Measurements from ENCODE around the gene OPN1MW3. TPM values are rescaled to one million over a fixed set of nuclear protein-coding genes. Genes with fewer than 3 reads are reported as not detected.
"Not testable (repeated sequence)": the region's sequence is repeated elsewhere in the genome, so short reads cannot be mapped to it uniquely, and the experiment has no call there.

OPN1MW3 gene
- total RNA-seq (not detected), polyA plus RNA-seq (not detected)

- H3K4me3 ChIP-seq (ENCODE audit: low read length); POLR2A ChIA-PET; H3K27me3 Mint-ChIP-seq: not testable (repeated sequence)
Observed at GRCh38 chrX:154257282-154257681, at the start of gene OPN1MW3. OPN1MW3 (plus strand) TSS chrX:154257582; CDS start chrX:154257620, 38 bp downstream.

GRCh38 chrX:154209670-154210418 is 47.5 kb upstream of the OPN1MW3 start:
- H3K4me3 ChIP-seq (ENCODE audit: low read length); H3K27ac ChIP-seq (ENCODE audit: low read depth, low read length); H3K9me3 Mint-ChIP-seq; H3K4me1 Mint-ChIP-seq; H3K27me3 Mint-ChIP-seq; H3K9me3 ChIP-seq (ENCODE audit: low read length); H3K27me3 ChIP-seq (ENCODE audit: insufficient read depth, low read length, poor library complexity, severe bottlenecking); H3K36me3 Mint-ChIP-seq; CTCF ChIA-PET; DNase-seq; H3K36me3 ChIP-seq (ENCODE audit: insufficient read depth, low read length); H3K4me1 ChIP-seq (ENCODE audit: insufficient read depth, low read length): not testable (repeated sequence)
- Mint-ChIP-seq H3K4me3 (peak overlapping the region in 1 of 7 donors; percentile 48), H3K27ac (peak overlapping the region in 1 of 8 donors; percentile 63)
- POLR2A ChIA-PET = interaction anchor here (0.7 kb wide), 1 partner anchor 159 kb away, joined by 3 read pairs; no protein-coding TSS in a partner anchor

More at GRCh38 chrX:154257282-154257681, at the start of gene OPN1MW3:
- H3K9me3 ChIP-seq (ENCODE audit: low read length); H3K4me1 ChIP-seq (ENCODE audit: insufficient read depth, low read length); H3K36me3 Mint-ChIP-seq; H3K27ac ChIP-seq (ENCODE audit: low read depth, low read length); H3K4me1 Mint-ChIP-seq; H3K27ac Mint-ChIP-seq; H3K27me3 ChIP-seq (ENCODE audit: insufficient read depth, low read length, poor library complexity, severe bottlenecking); H3K4me3 Mint-ChIP-seq; DNase-seq; CTCF ChIA-PET; H3K36me3 ChIP-seq (ENCODE audit: insufficient read depth, low read length); H3K9me3 Mint-ChIP-seq: not testable (repeated sequence)

GRCh38 chrX:154211057-154211456 is 46.3 kb upstream of the OPN1MW3 start:
- peak overlapping the region in 3 of 8 donors; percentile 51 to 90 (median 87) for H3K27ac Mint-ChIP-seq
- CTCF ChIA-PET; H3K27me3 Mint-ChIP-seq; H3K27ac ChIP-seq (ENCODE audit: low read depth, low read length); H3K9me3 ChIP-seq (ENCODE audit: low read length); POLR2A ChIA-PET; H3K4me3 ChIP-seq (ENCODE audit: low read length); H3K27me3 ChIP-seq (ENCODE audit: insufficient read depth, low read length, poor library complexity, severe bottlenecking); DNase-seq; H3K36me3 ChIP-seq (ENCODE audit: insufficient read depth, low read length); H3K4me1 ChIP-seq (ENCODE audit: insufficient read depth, low read length); H3K36me3 Mint-ChIP-seq; H3K9me3 Mint-ChIP-seq; H3K4me3 Mint-ChIP-seq; H3K4me1 Mint-ChIP-seq: not testable (repeated sequence)

GRCh38 chrX:154211499-154211898 is 45.9 kb upstream of the OPN1MW3 start:
- CTCF ChIA-PET; DNase-seq; H3K9me3 Mint-ChIP-seq; H3K27ac ChIP-seq (ENCODE audit: low read depth, low read length); H3K36me3 ChIP-seq (ENCODE audit: insufficient read depth, low read length); H3K4me3 Mint-ChIP-seq; H3K4me3 ChIP-seq (ENCODE audit: low read length); H3K27me3 Mint-ChIP-seq; H3K9me3 ChIP-seq (ENCODE audit: low read length); POLR2A ChIA-PET; H3K27ac Mint-ChIP-seq; H3K27me3 ChIP-seq (ENCODE audit: insufficient read depth, low read length, poor library complexity, severe bottlenecking); H3K36me3 Mint-ChIP-seq; H3K4me1 Mint-ChIP-seq; H3K4me1 ChIP-seq (ENCODE audit: insufficient read depth, low read length): not testable (repeated sequence)

- H3K27me3 Mint-ChIP-seq; H3K27ac ChIP-seq (ENCODE audit: low read depth, low read length); H3K36me3 Mint-ChIP-seq; H3K4me3 Mint-ChIP-seq; H3K4me1 Mint-ChIP-seq; CTCF ChIA-PET; H3K27me3 ChIP-seq (ENCODE audit: insufficient read depth, low read length, poor library complexity, severe bottlenecking); H3K27ac Mint-ChIP-seq; POLR2A ChIA-PET; H3K36me3 ChIP-seq (ENCODE audit: insufficient read depth, low read length); DNase-seq; H3K4me3 ChIP-seq (ENCODE audit: low read length); H3K9me3 ChIP-seq (ENCODE audit: low read length); H3K9me3 Mint-ChIP-seq; H3K4me1 ChIP-seq (ENCODE audit: insufficient read depth, low read length): not testable (repeated sequence)
Observed at GRCh38 chrX:154219456-154219855, 37.9 kb upstream of the OPN1MW3 start, which contains the start of gene OPN1MW2. OPN1MW2 (plus strand) TSS chrX:154219756; CDS start chrX:154219816, 60 bp downstream.

GRCh38 chrX:154225292-154225691 is 32.1 kb upstream of the OPN1MW3 start:
- H3K36me3 Mint-ChIP-seq, CTCF ChIA-PET: not testable (repeated sequence)

GRCh38 chrX:154226706-154227105 is 30.7 kb upstream of the OPN1MW3 start:
- H3K27ac Mint-ChIP-seq; H3K36me3 Mint-ChIP-seq; H3K27ac ChIP-seq (ENCODE audit: low read depth, low read length); H3K4me3 ChIP-seq (ENCODE audit: low read length); H3K9me3 ChIP-seq (ENCODE audit: low read length); H3K4me3 Mint-ChIP-seq; DNase-seq; H3K4me1 ChIP-seq (ENCODE audit: insufficient read depth, low read length); H3K36me3 ChIP-seq (ENCODE audit: insufficient read depth, low read length); POLR2A ChIA-PET; H3K4me1 Mint-ChIP-seq; H3K27me3 ChIP-seq (ENCODE audit: insufficient read depth, low read length, poor library complexity, severe bottlenecking); H3K9me3 Mint-ChIP-seq; H3K27me3 Mint-ChIP-seq; CTCF ChIA-PET: not testable (repeated sequence)

More at GRCh38 chrX:154225292-154225691, 32.1 kb upstream of the OPN1MW3 start:
- H3K27ac Mint-ChIP-seq; H3K4me3 ChIP-seq (ENCODE audit: low read length); H3K9me3 ChIP-seq (ENCODE audit: low read length); H3K4me1 Mint-ChIP-seq; H3K9me3 Mint-ChIP-seq; POLR2A ChIA-PET; H3K27me3 Mint-ChIP-seq; DNase-seq; H3K27ac ChIP-seq (ENCODE audit: low read depth, low read length); H3K4me3 Mint-ChIP-seq; H3K4me1 ChIP-seq (ENCODE audit: insufficient read depth, low read length); H3K36me3 ChIP-seq (ENCODE audit: insufficient read depth, low read length); H3K27me3 ChIP-seq (ENCODE audit: insufficient read depth, low read length, poor library complexity, severe bottlenecking): not testable (repeated sequence)

- H3K9me3 ChIP-seq (ENCODE audit: low read length); H3K27ac ChIP-seq (ENCODE audit: low read depth, low read length); H3K4me3 ChIP-seq (ENCODE audit: low read length); H3K27me3 Mint-ChIP-seq; H3K36me3 Mint-ChIP-seq; H3K9me3 Mint-ChIP-seq; H3K4me1 Mint-ChIP-seq; H3K4me1 ChIP-seq (ENCODE audit: insufficient read depth, low read length); H3K4me3 Mint-ChIP-seq; CTCF ChIA-PET; H3K27ac Mint-ChIP-seq; DNase-seq; H3K36me3 ChIP-seq (ENCODE audit: insufficient read depth, low read length); H3K27me3 ChIP-seq (ENCODE audit: insufficient read depth, low read length, poor library complexity, severe bottlenecking); POLR2A ChIA-PET: not testable (repeated sequence)
Observed at GRCh38 chrX:154231443-154231842, 25.9 kb upstream of the OPN1MW3 start.

- H3K4me1 ChIP-seq (ENCODE audit: insufficient read depth, low read length); H3K9me3 ChIP-seq (ENCODE audit: low read length); H3K27me3 Mint-ChIP-seq; DNase-seq; CTCF ChIA-PET; H3K27me3 ChIP-seq (ENCODE audit: insufficient read depth, low read length, poor library complexity, severe bottlenecking); H3K27ac ChIP-seq (ENCODE audit: low read depth, low read length); H3K36me3 Mint-ChIP-seq; H3K4me1 Mint-ChIP-seq; H3K4me3 Mint-ChIP-seq; H3K4me3 ChIP-seq (ENCODE audit: low read length); POLR2A ChIA-PET; H3K27ac Mint-ChIP-seq; H3K9me3 Mint-ChIP-seq; H3K36me3 ChIP-seq (ENCODE audit: insufficient read depth, low read length): not testable (repeated sequence)
Observed at GRCh38 chrX:154233620-154234019, 23.8 kb upstream of the OPN1MW3 start.
